SK-MEL-5 (cell line): ENCODE measurements around the gene RCSD1. TPM values are rescaled to one million over a fixed set of nuclear protein-coding genes. Genes with fewer than 3 reads are reported as not detected.
A peak's percentile ranks its signal among the peaks of the same experiment; 100 is the strongest.
"Not testable (repeated sequence)": the region's sequence is repeated elsewhere in the genome, so short reads cannot be mapped to it uniquely, and the experiment has no call there.

ENCODE experiments used
- DNase-seq: peaks from one replicate; pipeline ENCODE4 v3.0.0-alpha.2; 2016; ENCODE audit warnings: low read depth, low spot score
- in situ Hi-C: cut with HindIII; loops from 2 replicates; pipeline ENCODE4 v1.10.0; 2016; ENCODE audit warnings: low sequenced_read_pairs, high pct_unique_total_duplicates, low pct_unique_long_range_greater_than_20kb
- total RNA-seq: library from RNA; depleted of rRNA; stranded (reverse); fragments of >200 nt; shearing (Covaris generic); gene quantifications from 2 replicates; pipeline ENCODE4 v1.2.3, GENCODE V29; 2014; rRNA removed

Gene RCSD1
- total RNA-seq, 1 experiment from 2014 or later = not detected

GRCh38 chr1:167739752-167740151 is 109.7 kb downstream of the RCSD1 start:
- no peak for DNase-seq
- in situ Hi-C loops = no loop called here

- in situ Hi-C loops, DNase-seq: not testable (repeated sequence)
Measured at GRCh38 chr1:167741103-167741502, 111.1 kb downstream of the RCSD1 start.

GRCh38 chr1:167742392-167743057 is 112.5 kb downstream of the RCSD1 start:
- DNase-seq = peak; percentile 66
- in situ Hi-C loops = not testable (repeated sequence)

GRCh38 chr1:167744901-167745300 is 114.9 kb downstream of the RCSD1 start:
- in situ Hi-C loops = no loop called here
- no peak for DNase-seq

GRCh38 chr1:167746013-167746672 is 116.1 kb downstream of the RCSD1 start:
- in situ Hi-C loops = no loop called here
- peak; percentile 44 for DNase-seq

- DNase-seq = no peak
- in situ Hi-C loops = no loop called here
Measured at GRCh38 chr1:167746988-167747655, 117.1 kb downstream of the RCSD1 start.

GRCh38 chr1:167747988-167748387 is 118.0 kb downstream of the RCSD1 start:
- in situ Hi-C loops = no loop called here
- DNase-seq = no peak

GRCh38 chr1:167748906-167749305 is 118.9 kb downstream of the RCSD1 start:
- in situ Hi-C loops = no loop called here
- no peak for DNase-seq

- no peak for DNase-seq
- in situ Hi-C loops = no loop called here
Measured at GRCh38 chr1:167749741-167750140, 119.7 kb downstream of the RCSD1 start.

- in situ Hi-C loops = no loop called here
- no peak for DNase-seq
Measured at GRCh38 chr1:167750641-167751040, 120.6 kb downstream of the RCSD1 start.

- no peak for DNase-seq
- in situ Hi-C loops = no loop called here
Measured at GRCh38 chr1:167751676-167752075, 121.6 kb downstream of the RCSD1 start.

GRCh38 chr1:167752219-167752985 is 122.4 kb downstream of the RCSD1 start:
- no peak for DNase-seq
- in situ Hi-C loops = no loop called here

GRCh38 chr1:167755654-167756053 is 125.6 kb downstream of the RCSD1 start:
- peak; percentile 97 for DNase-seq
- in situ Hi-C loops = no loop called here

Other genes starting within 250 kb of the RCSD1 start
- gene CD247, start 111.7 kb upstream of the RCSD1 start, total RNA-seq = 0.77 TPM in 1 of 2 replicates, not detected in the other
- 152 and 156 TPM in 2 replicates for gene CREG1, start 76.5 kb upstream of the RCSD1 start, total RNA-seq
- gene MPZL1, start 91.8 kb downstream of the RCSD1 start, total RNA-seq = 104 and 123 TPM in 2 replicates